ENCODE results near the gene GRAMD1A. TPM values are rescaled to one million over a fixed set of nuclear protein-coding genes. Genes with fewer than 3 reads are reported as not detected.

Gene GRAMD1A
- total and polyA plus RNA-seq, 9 of the 15 experiments (the other 6 are each of a cell fraction or from before 2014, with no cell fraction given), result 1.4 to 63.8 (median 38.5) TPM

DNA sequence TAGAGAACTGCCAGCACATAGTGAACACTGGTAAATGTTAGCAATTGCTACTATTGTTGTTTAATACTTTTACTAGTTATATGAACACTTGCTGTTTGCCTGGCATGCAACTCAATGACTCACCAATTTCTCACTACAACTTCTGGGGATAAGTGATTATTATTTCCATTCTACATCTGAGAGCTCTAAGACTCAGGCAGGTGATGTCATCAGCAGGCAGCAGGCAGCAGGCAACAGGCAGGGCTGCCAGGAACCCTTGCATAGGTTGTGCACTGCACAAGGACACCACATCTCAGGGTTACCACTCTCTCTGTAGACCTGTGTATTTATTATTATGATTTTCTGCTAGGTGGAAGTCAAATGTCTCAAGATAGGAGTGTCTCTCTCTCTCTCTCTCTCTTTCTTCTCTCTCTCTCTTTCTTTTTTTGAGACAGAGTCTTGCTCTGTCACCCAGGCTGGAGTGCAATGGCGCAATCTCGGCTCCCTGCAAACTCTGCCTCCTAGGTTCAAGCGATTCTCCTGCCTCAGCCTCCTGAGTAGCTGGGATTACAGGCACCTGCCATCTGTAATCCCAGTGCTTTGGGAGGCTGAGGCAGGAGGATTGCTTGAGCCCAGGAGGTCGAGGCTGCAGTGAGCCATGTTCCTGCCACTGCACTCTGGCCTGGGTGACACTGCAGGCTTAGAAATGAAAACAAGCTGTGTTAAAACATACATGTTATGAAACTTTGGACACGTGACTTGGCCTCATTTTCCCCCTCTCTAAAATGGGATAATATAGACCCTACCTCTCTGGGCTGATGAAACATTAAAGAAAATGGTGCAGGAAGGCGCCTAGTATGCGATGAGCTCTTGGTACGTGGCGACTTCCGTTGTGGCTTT lies 64.1 kb downstream of the GRAMD1A start (continued):
- no peak for TF ChIP-seq CTCF (IDR thresholded peaks at IDR 0.05 in 2 of 3, conservative IDR thresholded peaks at IDR 0.05 in 1 of 3; ENCODE audit: insufficient read depth in 2 of 3, low read depth in 1 of 3, low read length in 3 of 3)
- no peak for TF ChIP-seq NR4A1 (CRISPR knock-in tag; IDR thresholded peaks at IDR 0.05)
- TF ChIP-seq NR4A1 (tag; IDR thresholded peaks at IDR 0.05), result no peak
- no peak for TF ChIP-seq CREB1 (IDR thresholded peaks at IDR 0.05)
- TF ChIP-seq CREB1 (CRISPR knock-in tag; IDR thresholded peaks at IDR 0.05), result no peak
- TF ChIP-seq, protein P1, sequence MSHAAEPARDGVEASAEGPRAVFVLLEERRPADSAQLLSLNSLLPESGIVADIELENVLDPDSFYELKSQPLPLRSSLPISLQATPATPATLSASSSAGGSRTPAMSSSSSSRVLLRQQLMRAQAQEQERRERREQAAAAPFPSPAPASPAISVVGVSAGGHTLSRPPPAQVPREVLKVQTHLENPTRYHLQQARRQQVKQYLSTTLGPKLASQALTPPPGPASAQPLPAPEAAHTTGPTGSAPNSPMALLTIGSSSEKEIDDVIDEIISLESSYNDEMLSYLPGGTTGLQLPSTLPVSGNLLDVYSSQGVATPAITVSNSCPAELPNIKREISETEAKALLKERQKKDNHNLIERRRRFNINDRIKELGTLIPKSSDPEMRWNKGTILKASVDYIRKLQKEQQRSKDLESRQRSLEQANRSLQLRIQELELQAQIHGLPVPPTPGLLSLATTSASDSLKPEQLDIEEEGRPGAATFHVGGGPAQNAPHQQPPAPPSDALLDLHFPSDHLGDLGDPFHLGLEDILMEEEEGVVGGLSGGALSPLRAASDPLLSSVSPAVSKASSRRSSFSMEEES (CRISPR knock-in tag; IDR thresholded peaks at IDR 0.05), result peak; percentile 64
- peak; percentile 54; the same call in 1 of the 2 replicates for TF ChIP-seq ATF7 (IDR thresholded peaks at IDR 0.05)
- TF ChIP-seq RBM25 (IDR thresholded peaks at IDR 0.05; ENCODE audit: low read depth, low read length, severe bottlenecking), result peak; percentile 41
- TF ChIP-seq LEF1 (IDR thresholded peaks at IDR 0.05), result no peak
- TF ChIP-seq CBFA2T2 (conservative IDR thresholded peaks at IDR 0.05), result 0 out of 2 replicates have a peak, but pooled peaks have one; percentile 5
- TF ChIP-seq ZBTB34 (CRISPR knock-in tag; IDR thresholded peaks at IDR 0.05), result no peak
- 0 out of 2 replicates have a peak, but pooled peaks have one; percentile 59 for TF ChIP-seq JUND (IDR thresholded peaks at IDR 0.05; ENCODE audit: borderline replicate concordance, low read depth, low read length)
- peak; percentile 74; the same call in 1 of the 3 replicates for TF ChIP-seq JUND (tag; IDR thresholded peaks at IDR 0.05; ENCODE audit: borderline replicate concordance, low read depth, low read length)
- TF ChIP-seq, protein P2, sequence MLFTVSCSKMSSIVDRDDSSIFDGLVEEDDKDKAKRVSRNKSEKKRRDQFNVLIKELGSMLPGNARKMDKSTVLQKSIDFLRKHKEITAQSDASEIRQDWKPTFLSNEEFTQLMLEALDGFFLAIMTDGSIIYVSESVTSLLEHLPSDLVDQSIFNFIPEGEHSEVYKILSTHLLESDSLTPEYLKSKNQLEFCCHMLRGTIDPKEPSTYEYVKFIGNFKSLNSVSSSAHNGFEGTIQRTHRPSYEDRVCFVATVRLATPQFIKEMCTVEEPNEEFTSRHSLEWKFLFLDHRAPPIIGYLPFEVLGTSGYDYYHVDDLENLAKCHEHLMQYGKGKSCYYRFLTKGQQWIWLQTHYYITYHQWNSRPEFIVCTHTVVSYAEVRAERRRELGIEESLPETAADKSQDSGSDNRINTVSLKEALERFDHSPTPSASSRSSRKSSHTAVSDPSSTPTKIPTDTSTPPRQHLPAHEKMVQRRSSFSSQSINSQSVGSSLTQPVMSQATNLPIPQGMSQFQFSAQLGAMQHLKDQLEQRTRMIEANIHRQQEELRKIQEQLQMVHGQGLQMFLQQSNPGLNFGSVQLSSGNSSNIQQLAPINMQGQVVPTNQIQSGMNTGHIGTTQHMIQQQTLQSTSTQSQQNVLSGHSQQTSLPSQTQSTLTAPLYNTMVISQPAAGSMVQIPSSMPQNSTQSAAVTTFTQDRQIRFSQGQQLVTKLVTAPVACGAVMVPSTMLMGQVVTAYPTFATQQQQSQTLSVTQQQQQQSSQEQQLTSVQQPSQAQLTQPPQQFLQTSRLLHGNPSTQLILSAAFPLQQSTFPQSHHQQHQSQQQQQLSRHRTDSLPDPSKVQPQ (CRISPR knock-in tag; IDR thresholded peaks at IDR 0.05; ENCODE audit: borderline replicate concordance), result no peak
- TF ChIP-seq ZNF668 (CRISPR knock-in tag; IDR thresholded peaks at IDR 0.05), result no peak
